Measurements from ENCODE around the gene PLAAT4.
A peak's percentile ranks its signal among the peaks of the same experiment; 100 is the strongest.
"Not testable (repeated sequence)": the region's sequence is repeated elsewhere in the genome, so short reads cannot be mapped to it uniquely, and the experiment has no call there.

PLAAT4 gene

GRCh38 chr11:63573881-63574855 is 37.6 kb downstream of the PLAAT4 start:
- peak; percentile 11 for DNase-seq

- DNase-seq = no peak
These were observed 38.4 kb downstream of the PLAAT4 start for GRCh38 chr11:63574856-63575602.

DNA sequence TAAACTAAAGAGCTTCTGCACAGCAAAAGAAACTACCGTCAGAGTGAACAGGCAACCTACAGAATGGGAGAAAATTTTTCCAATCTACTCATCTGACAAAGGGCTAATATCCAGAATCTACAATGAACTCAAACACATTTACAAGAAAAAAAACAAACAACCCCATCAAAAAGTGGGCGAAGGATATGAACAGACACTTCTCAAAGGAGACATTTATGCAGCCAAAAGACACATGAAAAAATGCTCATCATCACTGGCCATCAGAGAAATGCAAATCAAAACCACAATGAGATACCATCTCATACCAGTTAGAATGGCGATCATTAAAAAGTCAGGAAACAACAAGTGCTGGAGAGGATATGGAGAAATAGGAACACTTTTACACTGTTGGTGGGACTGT is 42.3 kb downstream of the PLAAT4 start:
- not testable (repeated sequence) for DNase-seq

DNA sequence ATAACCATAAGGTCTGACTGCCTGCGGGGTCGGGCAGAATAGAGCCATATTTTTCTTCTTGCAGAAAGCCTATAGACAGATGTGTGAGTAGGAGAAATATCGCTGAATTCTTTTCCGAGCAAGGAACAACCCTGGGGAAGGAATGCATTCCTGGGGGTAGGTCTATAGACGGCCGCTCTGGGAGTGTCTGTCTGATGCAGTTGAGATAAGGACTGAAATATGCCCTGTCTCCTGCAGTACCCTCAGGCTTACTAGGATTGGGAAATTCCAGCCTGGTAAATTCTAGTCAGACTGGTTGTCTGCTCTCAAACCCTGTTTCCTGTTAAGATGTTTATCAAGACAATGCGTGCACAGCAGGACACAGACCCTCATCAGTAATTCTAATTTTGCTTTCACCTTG is 44.6 kb downstream of the PLAAT4 start:
- not testable (repeated sequence) for DNase-seq

DNA sequence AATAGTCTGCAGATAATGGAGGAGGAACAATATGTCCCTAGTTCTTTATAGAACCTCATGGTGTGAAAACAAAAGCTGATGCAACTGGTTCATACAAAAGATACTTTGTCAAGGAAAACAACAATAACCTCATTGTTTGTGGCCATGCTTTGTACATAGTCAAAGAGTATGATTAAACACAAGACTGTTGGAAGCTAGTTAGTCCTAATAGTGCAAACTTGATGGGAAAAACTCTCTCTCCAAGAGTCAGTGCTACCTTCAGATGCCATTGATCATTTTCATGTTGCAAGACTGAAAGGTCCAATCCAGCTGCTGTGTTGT is 46.7 kb downstream of the PLAAT4 start:
- no peak for DNase-seq

- no peak for DNase-seq
These were observed 50.0 kb downstream of the PLAAT4 start for GRCh38 chr11:63586451-63587166.

DNA sequence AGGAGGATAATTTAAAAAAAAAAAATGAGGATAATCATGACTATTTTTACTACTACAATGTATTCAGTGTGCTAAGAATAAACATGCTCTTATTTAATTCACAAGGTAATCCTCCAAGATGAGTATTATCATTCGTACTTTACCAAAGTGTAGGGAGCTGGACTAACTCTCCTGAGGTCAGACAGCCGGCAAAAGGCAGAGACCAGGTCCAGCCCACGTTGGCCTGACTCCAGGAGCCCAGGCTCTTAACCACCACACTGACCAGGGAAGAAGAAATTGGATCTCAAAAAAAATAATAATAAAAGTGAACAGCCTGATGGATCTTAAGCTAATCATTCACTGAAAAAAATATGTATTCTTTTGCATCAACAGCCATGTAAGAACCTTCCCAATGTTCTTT is 52.4 kb downstream of the PLAAT4 start:
- no peak for DNase-seq

GRCh38 chr11:63590024-63590788 is 53.6 kb downstream of the PLAAT4 start:
- no peak for DNase-seq

DNA sequence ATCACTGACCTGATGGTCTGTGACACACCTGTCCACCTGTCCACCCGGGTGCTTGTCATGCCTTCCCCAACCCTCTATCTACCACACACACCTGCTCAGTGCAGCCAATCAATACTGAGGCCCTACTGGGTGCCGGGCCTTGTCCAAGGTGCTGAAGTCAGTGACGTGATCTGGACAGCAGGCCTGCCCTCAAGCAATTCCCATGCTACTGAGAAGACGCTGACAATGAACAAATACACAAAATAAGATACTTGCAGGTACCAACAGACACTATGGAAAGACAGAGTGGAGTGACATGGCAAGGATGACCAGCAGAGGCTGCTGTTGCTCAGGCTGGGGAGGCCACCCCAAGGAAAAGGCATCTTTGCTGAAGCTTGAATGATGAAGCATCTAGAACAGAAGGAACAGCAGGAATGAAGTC is 56.4 kb downstream of the PLAAT4 start:
- no peak for DNase-seq

DNA sequence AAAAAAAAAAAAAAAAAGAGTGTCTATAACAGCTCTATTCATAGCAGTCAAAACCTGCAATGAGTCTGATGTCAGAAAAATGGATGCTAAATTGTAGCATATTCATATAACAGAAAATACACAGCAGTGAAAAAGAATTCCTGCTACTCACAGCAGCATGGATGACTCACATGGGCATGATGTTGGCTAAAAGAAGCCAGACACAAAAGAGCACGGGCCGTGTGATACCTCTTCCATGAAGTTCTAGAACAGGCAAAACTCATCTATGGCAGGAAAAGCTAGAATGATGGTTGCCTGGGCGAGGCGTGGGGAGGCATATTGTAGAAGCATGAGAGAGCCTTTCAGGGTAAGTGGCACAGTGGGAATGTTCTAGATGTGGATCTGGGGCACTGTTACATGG is 58.7 kb downstream of the PLAAT4 start:
- DNase-seq = no peak

Data from DMS 273 treated with DMSO at 0.1 percent for 48 hours (cell line).